NOMO-1 treated with DMSO at 0.1 percent for 48 hours (cell line): Measurements from ENCODE around the gene OR10G2.

Experiments
- DNase-seq: peaks from one replicate; lab custom pipeline; 2025; ENCODE audit not compliant: unreplicated experiment; lab: John Stamatoyannopoulos, UW

Gene OR10G2

GRCh38 chr14:21589317-21589716 is 45.4 kb downstream of the OR10G2 start:
- DNase-seq: no peak
